Mesothelial cell of epicardium (in vitro differentiated cells): ENCODE data around the gene MAMLD1. TPM values are rescaled to one million over a fixed set of nuclear protein-coding genes. Genes with fewer than 3 reads are reported as not detected.

ENCODE experiments used
- DNase-seq, 2 experiments: peaks; one replicate each; pipeline ENCODE4 v3.0.0; 2021; ENCODE audit warnings: low spot score in 2 of 2; ENCODE audit not compliant: unreplicated experiment in 2 of 2
- H3K27ac Mint-ChIP-seq: 2 replicates; pipeline ENCODE4 v1.8.0; 2021; ENCODE audit warnings: mixed read lengths
- H3K27me3 Mint-ChIP-seq: 2 replicates; pipeline ENCODE4 v1.8.0; 2021; ENCODE audit warnings: low read depth, mixed read lengths
- H3K36me3 Mint-ChIP-seq: 2 replicates; pipeline ENCODE4 v1.8.0; 2021; ENCODE audit warnings: mixed read lengths
- H3K4me1 Mint-ChIP-seq: 2 replicates; pipeline ENCODE4 v1.8.0; 2021; ENCODE audit warnings: mixed read lengths
- H3K4me3 Mint-ChIP-seq: 2 replicates; pipeline ENCODE4 v1.8.0; 2021; ENCODE audit warnings: mild to moderate bottlenecking, moderate library complexity, mixed read lengths
- H3K9me3 Mint-ChIP-seq: 2 replicates; pipeline ENCODE4 v1.8.0; 2021; ENCODE audit warnings: mixed read lengths
- total RNA-seq: library from RNA; stranded (reverse); gene quantifications from 3 replicates; pipeline ENCODE4 v1.2.1, GENCODE V29; 2021
- TF ChIP-seq, protein P1 (sequence below): fragments of 200-600 bp; sonication (generic); IDR thresholded peaks from one replicate; pipeline ENCODE4 v1.5.0; 2021; ENCODE audit warnings: antibody characterized with exemption; ENCODE audit not compliant: unreplicated experiment

The MAMLD1 gene
- total RNA-seq, 1 donor from 2014 or later = 1.4 TPM

DNA sequence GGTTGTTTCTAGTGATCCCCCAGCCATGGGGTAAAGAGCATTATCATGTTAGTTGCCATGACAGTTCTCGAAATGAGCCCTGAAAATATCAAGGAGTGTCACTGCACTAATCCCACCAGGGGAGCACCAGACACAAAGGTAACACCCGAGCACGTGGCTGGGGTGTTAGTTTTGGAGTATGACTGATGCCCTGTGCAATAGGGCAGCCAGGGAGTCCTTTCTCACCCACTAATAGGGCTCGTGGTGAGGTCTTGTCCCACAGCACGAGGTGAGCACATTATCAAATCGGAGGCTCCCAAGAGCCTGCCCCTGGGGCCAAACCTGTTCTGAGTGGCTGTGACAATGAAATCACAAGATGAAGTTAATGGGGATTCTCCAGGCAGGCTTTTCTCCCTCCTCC lies 9.6 kb downstream of the MAMLD1 start:
- no peaks in the 10 kb centered on the region for H3K27me3 Mint-ChIP-seq
- H3K4me1 Mint-ChIP-seq = no peaks in the 10 kb centered on the region
- peaks cover 8% of the 10 kb centered on the region for H3K9me3 Mint-ChIP-seq
- no peak overlapping the region for H3K27ac Mint-ChIP-seq
- H3K36me3 Mint-ChIP-seq = no peaks in the 10 kb centered on the region
- no peak overlapping the region for H3K4me3 Mint-ChIP-seq
- TF ChIP-seq, protein P1, sequence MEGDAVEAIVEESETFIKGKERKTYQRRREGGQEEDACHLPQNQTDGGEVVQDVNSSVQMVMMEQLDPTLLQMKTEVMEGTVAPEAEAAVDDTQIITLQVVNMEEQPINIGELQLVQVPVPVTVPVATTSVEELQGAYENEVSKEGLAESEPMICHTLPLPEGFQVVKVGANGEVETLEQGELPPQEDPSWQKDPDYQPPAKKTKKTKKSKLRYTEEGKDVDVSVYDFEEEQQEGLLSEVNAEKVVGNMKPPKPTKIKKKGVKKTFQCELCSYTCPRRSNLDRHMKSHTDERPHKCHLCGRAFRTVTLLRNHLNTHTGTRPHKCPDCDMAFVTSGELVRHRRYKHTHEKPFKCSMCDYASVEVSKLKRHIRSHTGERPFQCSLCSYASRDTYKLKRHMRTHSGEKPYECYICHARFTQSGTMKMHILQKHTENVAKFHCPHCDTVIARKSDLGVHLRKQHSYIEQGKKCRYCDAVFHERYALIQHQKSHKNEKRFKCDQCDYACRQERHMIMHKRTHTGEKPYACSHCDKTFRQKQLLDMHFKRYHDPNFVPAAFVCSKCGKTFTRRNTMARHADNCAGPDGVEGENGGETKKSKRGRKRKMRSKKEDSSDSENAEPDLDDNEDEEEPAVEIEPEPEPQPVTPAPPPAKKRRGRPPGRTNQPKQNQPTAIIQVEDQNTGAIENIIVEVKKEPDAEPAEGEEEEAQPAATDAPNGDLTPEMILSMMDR = no peak
- no peak for DNase-seq

DNA sequence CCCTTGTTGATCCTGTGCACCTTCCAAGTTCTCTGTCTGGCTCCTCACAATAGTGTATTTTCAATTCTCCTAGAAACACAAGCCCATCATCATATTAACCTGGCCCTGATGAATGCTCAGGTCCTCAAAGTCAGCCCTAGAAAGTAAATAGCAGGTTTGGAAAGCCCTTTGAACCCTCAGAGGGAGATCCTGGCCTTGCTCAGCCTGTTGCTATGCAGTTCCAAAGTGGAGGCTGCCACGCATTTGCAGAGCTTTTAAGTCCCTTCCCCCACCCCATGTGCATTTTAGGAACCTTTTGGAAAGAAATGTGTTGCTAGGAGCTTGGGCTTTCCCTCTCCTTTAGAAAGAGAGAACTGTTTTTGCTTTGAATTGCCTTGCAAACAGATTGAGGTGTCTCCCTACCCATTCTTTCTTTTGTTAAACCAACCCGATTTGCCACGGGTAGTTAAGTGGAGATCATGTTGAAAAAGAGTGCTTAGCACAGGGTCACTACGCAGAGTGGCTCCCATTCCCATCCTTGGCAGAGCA lies 12.2 kb downstream of the MAMLD1 start:
- Mint-ChIP-seq H3K4me1 (no peaks in the 10 kb centered on the region), H3K27ac (no peak overlapping the region), H3K9me3 (peaks cover 20% of the 10 kb centered on the region), H3K27me3 (peaks cover 9% of the 10 kb centered on the region), H3K36me3 (no peaks in the 10 kb centered on the region), H3K4me3 (no peak overlapping the region)
- TF ChIP-seq, protein P1 = no peak
- no peak for DNase-seq

DNA sequence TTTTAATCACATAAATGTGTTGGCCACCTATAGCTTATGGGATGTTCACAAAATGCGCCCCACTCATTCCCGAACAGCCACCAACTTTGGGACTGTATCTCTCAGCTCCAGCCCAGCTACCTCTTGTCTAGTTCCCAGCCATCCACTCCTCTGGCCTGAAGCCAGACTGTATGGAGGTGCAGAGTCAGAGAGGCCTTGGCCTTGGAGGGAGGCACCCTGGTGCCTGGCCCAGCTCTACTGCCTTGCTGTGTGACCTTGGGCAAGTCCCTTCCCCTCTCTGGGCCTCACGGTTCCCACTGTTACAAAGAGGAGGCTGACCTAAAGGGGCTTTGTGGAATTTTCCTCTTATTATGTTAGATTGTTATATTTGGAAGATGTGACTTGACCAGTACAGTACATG lies 13.9 kb downstream of the MAMLD1 start:
- peaks cover 29% of the 10 kb centered on the region for H3K9me3 Mint-ChIP-seq
- H3K4me1 Mint-ChIP-seq = no peaks in the 10 kb centered on the region
- no peak overlapping the region for H3K27ac Mint-ChIP-seq
- no peak for DNase-seq
- H3K27me3 Mint-ChIP-seq = peaks cover 15% of the 10 kb centered on the region
- H3K36me3 Mint-ChIP-seq = no peaks in the 10 kb centered on the region
- no peak overlapping the region for H3K4me3 Mint-ChIP-seq
- TF ChIP-seq, protein P1 = no peak

DNA sequence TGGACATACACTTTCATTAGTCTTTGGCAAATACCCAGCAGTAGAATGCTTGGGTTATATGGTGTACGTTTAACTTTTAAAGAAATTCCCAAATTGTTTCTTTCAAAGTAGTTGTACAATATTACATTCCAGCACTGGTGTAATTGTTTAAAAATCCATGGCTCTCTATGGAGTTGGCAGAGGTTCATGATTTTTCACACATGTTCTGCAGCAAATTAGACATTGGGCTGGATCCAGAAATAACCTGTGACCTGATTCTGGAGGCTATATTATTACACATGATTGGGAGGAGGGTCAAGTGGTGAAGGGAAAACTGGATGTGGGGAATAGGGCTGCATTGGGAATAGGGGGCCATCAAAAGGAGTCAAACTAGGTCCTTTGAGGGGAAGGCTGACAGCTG lies 41.9 kb downstream of the MAMLD1 start:
- Mint-ChIP-seq H3K4me1 (no peaks in the 10 kb centered on the region), H3K27me3 (peaks cover 7% of the 10 kb centered on the region), H3K27ac (no peak overlapping the region), H3K4me3 (no peak overlapping the region), H3K9me3 (peaks cover 7% of the 10 kb centered on the region), H3K36me3 (no peaks in the 10 kb centered on the region)
- TF ChIP-seq, protein P1 = no peak
- DNase-seq = no peak

DNA sequence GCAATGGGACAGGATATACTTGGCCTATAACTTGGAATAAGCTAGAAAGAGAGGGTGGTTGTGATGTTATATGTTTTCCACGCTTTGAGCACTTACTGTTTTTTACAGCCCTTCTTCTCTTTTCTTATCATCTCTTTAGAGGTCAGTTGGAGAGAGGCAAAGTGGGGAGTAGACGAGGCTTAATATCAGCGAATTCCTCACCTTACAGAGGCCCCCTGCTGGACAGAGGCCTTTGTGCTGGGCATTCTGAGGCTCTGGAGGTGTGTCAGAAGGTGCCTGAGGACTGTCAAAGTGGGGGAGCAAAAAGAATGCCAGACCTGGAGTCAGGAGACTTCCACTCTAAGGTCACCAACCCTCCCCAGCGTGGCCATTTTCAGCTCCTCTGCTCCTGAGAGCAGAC lies 42.5 kb downstream of the MAMLD1 start:
- Mint-ChIP-seq H3K4me3 (no peak overlapping the region), H3K27me3 (peaks cover 7% of the 10 kb centered on the region), H3K9me3 (peaks cover 4% of the 10 kb centered on the region), H3K36me3 (no peaks in the 10 kb centered on the region), H3K27ac (no peak overlapping the region), H3K4me1 (no peaks in the 10 kb centered on the region)
- TF ChIP-seq, protein P1 = no peak
- DNase-seq = no peak

DNA sequence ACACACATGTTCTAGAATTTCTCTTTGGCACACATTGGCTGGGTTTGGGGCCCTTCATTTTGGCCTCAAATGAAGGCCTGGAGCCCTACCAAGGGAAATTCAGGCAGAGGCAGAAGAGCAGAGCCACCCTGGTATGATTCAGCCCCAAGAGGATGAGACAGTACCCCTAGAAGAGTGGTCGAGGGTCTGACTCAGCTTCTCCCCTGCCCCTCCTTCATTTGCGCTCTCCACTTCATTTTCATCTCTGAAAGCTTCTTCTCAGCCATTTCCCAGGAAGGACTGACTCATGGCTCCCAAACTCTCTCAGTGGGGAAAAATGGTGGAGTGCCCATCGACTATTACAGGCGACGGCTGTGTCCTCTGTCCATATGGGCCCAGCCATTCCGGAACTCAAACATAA lies 43.5 kb downstream of the MAMLD1 start:
- Mint-ChIP-seq H3K36me3 (no peaks in the 10 kb centered on the region), H3K27ac (no peak overlapping the region), H3K27me3 (peaks cover 7% of the 10 kb centered on the region), H3K4me1 (no peaks in the 10 kb centered on the region), H3K4me3 (no peak overlapping the region), H3K9me3 (peaks cover 4% of the 10 kb centered on the region)
- TF ChIP-seq, protein P1 = no peak
- no peak for DNase-seq
